ENCODE data around the gene KRT27. TPM values are rescaled to one million over a fixed set of nuclear protein-coding genes. Genes with fewer than 3 reads are reported as not detected.

KRT27 gene
- total and polyA plus RNA-seq, 2 donors (not counting 3 experiments of a cell fraction or from before 2014, with no cell fraction given): not detected

GRCh38 chr17:40795019-40795667, 12.8 kb upstream of the KRT27 start:
- FAIRE-seq: no peak
- POLR2A ChIA-PET: no interaction called here

More at GRCh38 chr17:40795019-40795667, 12.8 kb upstream of the KRT27 start:
- no TSS peak for BruUV-seq (replicated peaks)
- no peaks in the 10 kb centered on the region for H4K20me1 ChIP-seq (replicated peaks; ENCODE audit: control insufficient read depth, extremely low read depth, insufficient read depth, low read length)
- H3K9me3 ChIP-seq (replicated peaks; ENCODE audit: control insufficient read depth, insufficient read depth, low read length): no peaks in the 10 kb centered on the region
- H3K4me3 ChIP-seq (replicated peaks in 1 of 3; ENCODE audit: insufficient read depth in 1 of 3, low read depth in 1 of 3, low read length in 3 of 3): no peak overlapping the region
- H3K79me2 ChIP-seq (ENCODE audit: control insufficient read depth, insufficient read depth, low read length): no peaks in the 10 kb centered on the region
- no peak overlapping the region for H3K4me2 ChIP-seq (ENCODE audit: insufficient read depth, low read length)
- no peaks in the 10 kb centered on the region for H3K36me3 ChIP-seq (ENCODE audit: control insufficient read depth in 2 of 2, extremely low read depth in 1 of 2, insufficient read depth in 2 of 2, low read length in 2 of 2)
- intact Hi-C loops (cut with micrococcal nuclease): no loop called here
- no peaks in the 10 kb centered on the region for H3K9me1 ChIP-seq (replicated peaks; ENCODE audit: control insufficient read depth, extremely low read depth, insufficient read depth, low read length)
- no peak overlapping the region for H3K27ac ChIP-seq (ENCODE audit: insufficient read depth, low read depth, low read length)
- H3K4me1 ChIP-seq (ENCODE audit: control insufficient read depth, extremely low read depth, insufficient read depth, low read length): no peaks in the 10 kb centered on the region
- dilution Hi-C loops (cut with MboI; ENCODE audit: extremely low pct_ligation_motif_present, low sequenced_read_pairs): no loop called here
- H2AFZ ChIP-seq (ENCODE audit: low read depth, low read length): no peak overlapping the region
- CTCF ChIA-PET: interaction anchor here (1.0 to 3.2 kb wide), 2 partner anchors 148 to 180 kb away, joined by 3 to 19 read pairs; partner anchors contain the start of gene SMARCE1
- DNase-seq (ENCODE audit: low read depth, low spot score): no peak
- peaks cover 6 to 20% of the 10 kb centered on the region in 2 experiments for H3K27me3 ChIP-seq (ENCODE audit: control insufficient read depth in 2 of 2, insufficient read depth in 2 of 2, low read length in 2 of 2)
- no peak overlapping the region for H3K9ac ChIP-seq (replicated peaks; ENCODE audit: extremely low read depth, insufficient read depth, low read length)
- TF ChIP-seq CTCF (IDR thresholded peaks at IDR 0.05; ENCODE audit: extremely low read depth in 1 of 2, insufficient read depth in 1 of 2, low read depth in 1 of 2, low read length in 2 of 2) (no peak), MAX (IDR thresholded peaks at IDR 0.05; ENCODE audit: insufficient read depth, insufficient read length) (no peak), GATA2 (IDR thresholded peaks at IDR 0.05; ENCODE audit: insufficient read depth, insufficient read length, low read depth, low read length) (no peak), EZH2 (IDR thresholded peaks at IDR 0.05; ENCODE audit: borderline replicate concordance, low read depth, low read length, severe bottlenecking) (no peak), POLR2AphosphoS5 (IDR thresholded peaks at IDR 0.05; ENCODE audit: insufficient read depth, low read depth, low read length) (no peak), FOS (IDR thresholded peaks at IDR 0.05; ENCODE audit: borderline replicate concordance, insufficient read depth, low read length) (no peak), POLR2A (IDR thresholded peaks at IDR 0.05; ENCODE audit: low read depth, low read length) (no peak), JUN (IDR thresholded peaks at IDR 0.05; ENCODE audit: borderline replicate concordance, insufficient read depth, insufficient read length, low read depth) (no peak), MYC (IDR thresholded peaks at IDR 0.05; ENCODE audit: low read depth, low read length) (no peak)
